ENCODE results near the gene TRAPPC10. TPM values are rescaled to one million over a fixed set of nuclear protein-coding genes. Genes with fewer than 3 reads are reported as not detected.
"Not testable (repeated sequence)": the region's sequence is repeated elsewhere in the genome, so short reads cannot be mapped to it uniquely, and the experiment has no call there.

Gene TRAPPC10
- total and polyA plus RNA-seq, 4 donors, result 7.7 to 43.5 (median 29.7) TPM

GRCh38 chr21:44140552-44140932 is 128.4 kb downstream of the TRAPPC10 start:
- not testable (repeated sequence) for H3K4me3 ChIP-seq; H3K27me3 ChIP-seq (ENCODE audit: control insufficient read depth in 3 of 3, insufficient read depth in 3 of 3, low read length in 2 of 3); H3K4me1 ChIP-seq (ENCODE audit: control insufficient read depth in 5 of 5, insufficient read depth in 5 of 5, low read length in 5 of 5); ATAC-seq (ENCODE audit: insufficient read depth, low FRiP score); H3K9me3 ChIP-seq (ENCODE audit: control insufficient read depth in 4 of 4, insufficient read depth in 3 of 4, low read length in 3 of 4); H3K36me3 ChIP-seq (ENCODE audit: control insufficient read depth in 4 of 4, insufficient read depth in 4 of 4, low read length in 4 of 4); H3K9ac ChIP-seq (ENCODE audit: insufficient read depth in 1 of 2, low read length in 2 of 2); DNase-seq; H3K27ac ChIP-seq (ENCODE audit: low read depth in 1 of 2, low read length in 1 of 2)
- no CpG with 5 or more reads among the region's 18 CpGs for WGBS, 2 donors

- not testable (repeated sequence) for ATAC-seq (ENCODE audit: insufficient read depth, low FRiP score); H3K27me3 ChIP-seq (ENCODE audit: control insufficient read depth in 3 of 3, insufficient read depth in 3 of 3, low read length in 2 of 3); H3K4me1 ChIP-seq (ENCODE audit: control insufficient read depth in 5 of 5, insufficient read depth in 5 of 5, low read length in 5 of 5); H3K27ac ChIP-seq (ENCODE audit: low read depth in 1 of 2, low read length in 1 of 2); H3K9ac ChIP-seq (ENCODE audit: insufficient read depth in 1 of 2, low read length in 2 of 2); H3K9me3 ChIP-seq (ENCODE audit: control insufficient read depth in 4 of 4, insufficient read depth in 3 of 4, low read length in 3 of 4); H3K4me3 ChIP-seq; DNase-seq; H3K36me3 ChIP-seq (ENCODE audit: control insufficient read depth in 4 of 4, insufficient read depth in 4 of 4, low read length in 4 of 4)
- 80% methylated on average over 1 of the region's 10 CpGs; no CpG with 5 or more reads in 1 of the 2 donors for WGBS, 2 donors
Observed at GRCh38 chr21:44142470-44142869, 130.4 kb downstream of the TRAPPC10 start.

- not testable (repeated sequence) for H3K27ac ChIP-seq (ENCODE audit: low read depth in 1 of 2, low read length in 1 of 2); ATAC-seq (ENCODE audit: insufficient read depth, low FRiP score)
- no CpG with 5 or more reads among the region's 17 CpGs for WGBS, 2 donors
Observed at GRCh38 chr21:44143380-44143779, 131.3 kb downstream of the TRAPPC10 start.

GRCh38 chr21:44143996-44144395 is 131.9 kb downstream of the TRAPPC10 start:
- not testable (repeated sequence) for H3K9me3 ChIP-seq (ENCODE audit: control insufficient read depth in 4 of 4, insufficient read depth in 3 of 4, low read length in 3 of 4); H3K36me3 ChIP-seq (ENCODE audit: control insufficient read depth in 4 of 4, insufficient read depth in 4 of 4, low read length in 4 of 4); H3K4me1 ChIP-seq (ENCODE audit: control insufficient read depth in 5 of 5, insufficient read depth in 5 of 5, low read length in 5 of 5); H3K27me3 ChIP-seq (ENCODE audit: control insufficient read depth in 3 of 3, insufficient read depth in 3 of 3, low read length in 2 of 3); H3K4me3 ChIP-seq; DNase-seq; H3K9ac ChIP-seq (ENCODE audit: insufficient read depth in 1 of 2, low read length in 2 of 2); ATAC-seq (ENCODE audit: insufficient read depth, low FRiP score); H3K27ac ChIP-seq (ENCODE audit: low read depth in 1 of 2, low read length in 1 of 2)
- no CpG with 5 or more reads among the region's 8 CpGs for WGBS, 2 donors

More at GRCh38 chr21:44143380-44143779, 131.3 kb downstream of the TRAPPC10 start:
- DNase-seq; H3K4me1 ChIP-seq (ENCODE audit: control insufficient read depth in 5 of 5, insufficient read depth in 5 of 5, low read length in 5 of 5); H3K36me3 ChIP-seq (ENCODE audit: control insufficient read depth in 4 of 4, insufficient read depth in 4 of 4, low read length in 4 of 4); H3K9me3 ChIP-seq (ENCODE audit: control insufficient read depth in 4 of 4, insufficient read depth in 3 of 4, low read length in 3 of 4); H3K4me3 ChIP-seq; H3K9ac ChIP-seq (ENCODE audit: insufficient read depth in 1 of 2, low read length in 2 of 2); H3K27me3 ChIP-seq (ENCODE audit: control insufficient read depth in 3 of 3, insufficient read depth in 3 of 3, low read length in 2 of 3): not testable (repeated sequence)

GRCh38 chr21:44144784-44145602 is 132.9 kb downstream of the TRAPPC10 start:
- not testable (repeated sequence) for H3K27ac ChIP-seq (ENCODE audit: low read depth in 1 of 2, low read length in 1 of 2); ATAC-seq (ENCODE audit: insufficient read depth, low FRiP score); H3K27me3 ChIP-seq (ENCODE audit: control insufficient read depth in 3 of 3, insufficient read depth in 3 of 3, low read length in 2 of 3); H3K36me3 ChIP-seq (ENCODE audit: control insufficient read depth in 4 of 4, insufficient read depth in 4 of 4, low read length in 4 of 4); H3K9ac ChIP-seq (ENCODE audit: insufficient read depth in 1 of 2, low read length in 2 of 2); H3K9me3 ChIP-seq (ENCODE audit: control insufficient read depth in 4 of 4, insufficient read depth in 3 of 4, low read length in 3 of 4); H3K4me1 ChIP-seq (ENCODE audit: control insufficient read depth in 5 of 5, insufficient read depth in 5 of 5, low read length in 5 of 5); DNase-seq; H3K4me3 ChIP-seq
- no CpG with 5 or more reads among the region's 22 CpGs for WGBS, 2 donors

GRCh38 chr21:44145616-44146015 is 133.5 kb downstream of the TRAPPC10 start:
- ATAC-seq (ENCODE audit: insufficient read depth, low FRiP score), result not testable (repeated sequence)
- no CpG with 5 or more reads among the region's 12 CpGs for whole genome bisulfite sequencing, 2 donors

GRCh38 chr21:44147108-44147507 is 135.0 kb downstream of the TRAPPC10 start:
- not testable (repeated sequence) for DNase-seq; H3K9me3 ChIP-seq (ENCODE audit: control insufficient read depth in 4 of 4, insufficient read depth in 3 of 4, low read length in 3 of 4); H3K27me3 ChIP-seq (ENCODE audit: control insufficient read depth in 3 of 3, insufficient read depth in 3 of 3, low read length in 2 of 3); H3K27ac ChIP-seq (ENCODE audit: low read depth in 1 of 2, low read length in 1 of 2); H3K4me1 ChIP-seq (ENCODE audit: control insufficient read depth in 5 of 5, insufficient read depth in 5 of 5, low read length in 5 of 5); H3K4me3 ChIP-seq; H3K36me3 ChIP-seq (ENCODE audit: control insufficient read depth in 4 of 4, insufficient read depth in 4 of 4, low read length in 4 of 4); H3K9ac ChIP-seq (ENCODE audit: insufficient read depth in 1 of 2, low read length in 2 of 2)
- peak; percentile 81 for ATAC-seq (ENCODE audit: insufficient read depth, low FRiP score)
- whole genome bisulfite sequencing, 2 donors, result no CpG with 5 or more reads among the region's 8 CpGs

More at GRCh38 chr21:44145616-44146015, 133.5 kb downstream of the TRAPPC10 start:
- H3K27ac ChIP-seq (ENCODE audit: low read depth in 1 of 2, low read length in 1 of 2); H3K4me1 ChIP-seq (ENCODE audit: control insufficient read depth in 5 of 5, insufficient read depth in 5 of 5, low read length in 5 of 5); H3K9me3 ChIP-seq (ENCODE audit: control insufficient read depth in 4 of 4, insufficient read depth in 3 of 4, low read length in 3 of 4); H3K36me3 ChIP-seq (ENCODE audit: control insufficient read depth in 4 of 4, insufficient read depth in 4 of 4, low read length in 4 of 4); H3K4me3 ChIP-seq; DNase-seq; H3K9ac ChIP-seq (ENCODE audit: insufficient read depth in 1 of 2, low read length in 2 of 2); H3K27me3 ChIP-seq (ENCODE audit: control insufficient read depth in 3 of 3, insufficient read depth in 3 of 3, low read length in 2 of 3): not testable (repeated sequence)

- H3K27ac ChIP-seq (ENCODE audit: low read depth in 1 of 2, low read length in 1 of 2); H3K9ac ChIP-seq (ENCODE audit: insufficient read depth in 1 of 2, low read length in 2 of 2); DNase-seq; H3K9me3 ChIP-seq (ENCODE audit: control insufficient read depth in 4 of 4, insufficient read depth in 3 of 4, low read length in 3 of 4); H3K4me1 ChIP-seq (ENCODE audit: control insufficient read depth in 5 of 5, insufficient read depth in 5 of 5, low read length in 5 of 5); H3K36me3 ChIP-seq (ENCODE audit: control insufficient read depth in 4 of 4, insufficient read depth in 4 of 4, low read length in 4 of 4); ATAC-seq (ENCODE audit: insufficient read depth, low FRiP score); H3K4me3 ChIP-seq; H3K27me3 ChIP-seq (ENCODE audit: control insufficient read depth in 3 of 3, insufficient read depth in 3 of 3, low read length in 2 of 3): not testable (repeated sequence)
- 100% methylated on average over 1 of the region's 10 CpGs; no CpG with 5 or more reads in 1 of the 2 donors for WGBS, 2 donors
Observed at GRCh38 chr21:44150255-44150654, 138.1 kb downstream of the TRAPPC10 start.
